GM21447 (cell line): ENCODE measurements around the gene TRAPPC5.

ENCODE experiments used
- ATAC-seq: cut with Tn5 transposase; IDR thresholded peaks from one replicate; pipeline ENCODE4 v1.9.1; 2021; ENCODE audit not compliant: unreplicated experiment

The TRAPPC5 gene

DNA sequence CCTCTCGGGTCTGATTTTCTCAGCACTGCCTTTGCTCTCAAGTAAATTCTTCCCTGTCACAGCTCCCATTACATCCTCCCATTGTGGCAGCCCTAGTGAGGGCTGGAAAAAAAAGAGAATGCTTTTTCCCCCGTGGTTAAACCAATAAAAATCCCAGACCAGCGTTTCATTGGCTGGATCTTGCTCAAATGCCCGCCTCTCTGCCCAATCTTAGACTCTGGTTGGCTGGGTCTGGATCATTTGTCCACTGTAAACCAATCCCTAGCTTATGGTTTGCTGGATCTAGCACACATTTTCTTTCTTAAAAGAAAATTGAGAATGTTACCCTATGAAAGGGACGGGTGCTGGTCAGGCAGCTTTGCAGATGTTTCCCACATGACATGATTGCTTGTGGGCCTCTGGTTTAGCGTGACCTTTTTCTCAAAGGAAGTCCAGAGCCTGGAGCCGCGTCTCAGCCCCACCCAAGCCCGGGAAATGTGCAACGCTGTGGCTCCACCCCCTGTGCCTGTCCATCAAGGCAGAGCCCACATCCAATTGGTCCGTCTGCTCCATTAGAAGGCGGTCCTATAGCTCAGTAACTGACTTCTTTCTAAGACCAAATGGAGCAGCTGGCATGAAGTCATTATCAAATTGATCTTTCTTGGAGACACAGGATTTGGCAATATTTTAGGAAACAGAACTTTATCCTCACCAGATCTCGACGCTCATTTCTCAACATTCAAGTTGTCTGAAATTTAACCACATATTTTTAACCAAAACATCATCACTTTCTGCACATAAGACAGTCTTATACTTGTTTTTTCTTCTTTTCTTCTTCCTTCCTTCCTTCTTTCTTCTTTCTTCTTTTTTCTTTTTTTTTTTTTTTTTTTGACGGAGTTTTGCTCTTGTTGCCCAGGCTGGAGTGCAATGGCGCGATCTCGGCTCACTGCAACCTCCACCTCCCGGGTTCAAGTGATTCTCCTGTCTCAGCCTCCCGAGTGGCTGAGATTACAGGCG, 6.3 kb upstream of the TRAPPC5 start:
- ATAC-seq = no peak

DNA sequence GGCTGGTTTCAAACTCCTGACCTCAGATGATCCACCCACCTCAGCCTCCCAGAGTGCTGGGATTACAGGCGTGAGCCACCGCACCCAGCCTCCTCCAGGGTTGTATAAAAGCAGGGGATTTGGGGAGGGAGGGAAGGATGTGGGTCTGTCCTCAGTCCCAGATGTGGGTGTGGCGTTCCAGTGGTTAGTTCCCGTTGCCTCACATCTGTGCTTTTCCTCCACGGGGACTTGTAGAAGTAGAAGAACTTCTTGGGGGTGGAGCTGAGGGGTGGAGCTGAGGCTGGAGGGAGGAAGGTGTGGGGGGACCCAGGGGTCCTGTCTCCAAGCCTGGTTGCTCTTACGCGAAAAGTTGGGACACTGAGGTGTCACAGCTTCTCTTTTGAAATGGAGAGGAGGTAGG, 4.3 kb upstream of the TRAPPC5 start:
- no peak for ATAC-seq

DNA sequence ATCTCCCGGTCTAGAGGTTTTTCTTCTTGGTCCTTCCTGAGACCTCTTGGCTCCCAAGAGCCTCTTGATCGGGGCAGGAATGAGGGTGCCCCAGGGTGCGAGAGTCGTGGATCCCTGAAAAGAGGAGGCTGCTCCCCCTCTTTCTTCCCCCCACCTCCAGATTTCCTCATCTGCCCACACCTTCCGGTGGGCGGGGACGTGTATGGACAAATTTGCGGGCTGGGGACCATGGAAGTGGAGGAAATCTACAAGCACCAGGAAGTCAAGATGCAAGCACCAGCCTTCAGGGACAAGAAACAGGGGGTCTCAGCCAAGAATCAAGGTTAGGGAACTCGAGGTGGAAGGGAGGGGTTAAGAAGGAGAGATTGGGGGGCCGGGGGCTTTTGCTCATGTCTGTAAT, 3.8 kb upstream of the TRAPPC5 start, which contains the start of gene MCEMP1:
MCEMP1 (plus strand) TSS at position 237 of the 400 bp plus-strand sequence; CDS start at position 268, 31 bp downstream.
- no peak for ATAC-seq

DNA sequence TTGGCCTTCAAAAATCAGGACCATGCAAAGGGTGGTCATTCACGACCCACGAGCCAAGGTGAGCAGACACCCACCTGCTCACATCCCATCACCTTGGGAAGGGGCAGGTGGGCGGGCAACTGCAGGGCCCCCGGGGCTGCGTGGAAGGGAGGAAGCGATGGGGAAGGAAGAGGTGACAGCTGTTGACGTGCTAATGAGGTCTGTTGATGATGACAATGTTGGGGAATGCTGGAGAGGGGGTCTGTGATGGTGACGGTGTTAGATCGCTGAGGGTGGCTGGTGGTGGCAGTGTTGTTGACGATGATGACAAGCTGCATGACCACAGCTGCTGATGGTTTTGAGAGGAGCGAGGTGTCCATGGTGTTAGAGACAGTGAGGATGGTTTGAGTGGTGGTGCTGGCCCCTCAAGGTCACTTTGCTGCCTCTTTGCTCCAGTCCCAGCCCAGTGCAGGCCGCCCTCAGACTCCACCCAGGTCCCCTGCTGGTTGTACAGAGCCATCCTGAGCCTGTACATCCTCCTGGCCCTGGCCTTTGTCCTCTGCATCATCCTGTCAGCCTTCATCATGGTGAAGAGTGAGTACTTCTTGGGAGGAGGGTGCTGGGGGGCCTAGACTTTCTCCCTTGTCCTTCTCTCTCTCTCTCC, 2.8 kb upstream of the TRAPPC5 start:
- no peak for ATAC-seq

DNA sequence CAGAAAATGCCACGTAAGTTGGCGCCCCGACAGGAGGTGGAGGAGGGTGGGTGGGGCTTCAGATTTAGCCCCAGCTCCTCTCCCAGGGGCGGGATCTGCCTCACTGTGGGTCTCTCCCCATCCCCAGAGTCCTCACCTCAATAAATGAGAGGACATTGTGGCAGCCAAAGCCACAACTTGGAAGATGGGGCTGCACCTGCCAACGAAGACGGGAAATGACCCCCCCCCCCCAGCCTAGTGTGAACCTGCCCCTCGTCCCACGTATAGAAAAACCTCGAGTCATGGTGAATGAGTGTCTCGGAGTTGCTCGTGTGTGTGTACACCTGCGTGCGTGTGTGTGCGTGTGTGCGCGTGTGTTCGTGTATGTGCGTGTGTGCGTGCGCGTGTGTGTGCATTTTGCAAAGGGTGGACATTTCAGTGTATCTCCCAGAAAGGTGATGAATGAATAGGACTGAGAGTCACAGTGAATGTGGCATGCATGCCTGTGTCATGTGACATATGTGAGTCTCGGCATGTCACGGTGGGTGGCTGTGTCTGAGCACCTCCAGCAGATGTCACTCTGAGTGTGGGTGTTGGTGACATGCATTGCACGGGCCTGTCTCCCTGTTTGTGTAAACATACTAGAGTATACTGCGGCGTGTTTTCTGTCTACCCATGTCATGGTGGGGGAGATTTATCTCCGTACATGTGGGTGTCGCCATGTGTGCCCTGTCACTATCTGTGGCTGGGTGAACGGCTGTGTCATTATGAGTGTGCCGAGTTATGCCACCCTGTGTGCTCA, 1.5 kb upstream of the TRAPPC5 start:
- no peak for ATAC-seq

DNA sequence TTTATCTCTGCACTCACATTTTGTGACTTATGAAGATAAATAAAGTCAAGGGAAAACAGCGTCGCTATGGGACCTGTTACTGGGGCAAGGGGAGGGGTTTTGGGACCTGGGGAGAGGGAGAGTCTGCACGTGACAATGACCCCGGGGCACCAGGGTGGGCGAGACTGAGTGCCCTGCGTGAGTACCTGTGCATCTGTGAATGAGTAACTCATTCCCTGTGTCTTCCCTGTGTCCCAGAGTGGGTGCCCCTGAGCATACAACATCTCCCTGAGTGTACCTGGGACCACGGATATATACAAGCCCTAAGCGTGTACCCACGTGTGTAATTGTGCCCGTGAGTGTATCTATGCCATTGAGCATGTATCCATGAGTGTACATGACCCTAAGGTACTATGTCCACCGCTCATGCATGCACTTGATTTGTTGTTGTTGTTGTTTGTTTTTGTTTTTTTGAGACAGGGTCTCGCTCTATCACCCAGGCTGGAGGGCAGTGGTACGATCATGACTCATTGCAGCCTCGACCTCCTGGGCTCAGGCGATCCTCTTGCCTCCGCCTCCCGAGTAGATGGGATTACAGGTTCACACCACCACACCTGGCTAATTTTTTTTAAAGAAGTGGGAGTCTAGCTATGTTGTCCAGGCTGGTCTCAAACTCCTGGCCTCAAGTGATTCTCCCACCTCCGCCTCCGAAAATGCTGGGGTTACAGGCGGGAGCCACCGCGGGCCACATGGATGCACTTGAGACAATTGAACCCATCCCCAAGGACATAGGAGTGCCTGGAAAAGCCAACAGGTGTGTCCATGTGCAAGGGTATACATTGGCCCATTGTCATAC, 645 bp upstream of the TRAPPC5 start:
- no peak for ATAC-seq

DNA sequence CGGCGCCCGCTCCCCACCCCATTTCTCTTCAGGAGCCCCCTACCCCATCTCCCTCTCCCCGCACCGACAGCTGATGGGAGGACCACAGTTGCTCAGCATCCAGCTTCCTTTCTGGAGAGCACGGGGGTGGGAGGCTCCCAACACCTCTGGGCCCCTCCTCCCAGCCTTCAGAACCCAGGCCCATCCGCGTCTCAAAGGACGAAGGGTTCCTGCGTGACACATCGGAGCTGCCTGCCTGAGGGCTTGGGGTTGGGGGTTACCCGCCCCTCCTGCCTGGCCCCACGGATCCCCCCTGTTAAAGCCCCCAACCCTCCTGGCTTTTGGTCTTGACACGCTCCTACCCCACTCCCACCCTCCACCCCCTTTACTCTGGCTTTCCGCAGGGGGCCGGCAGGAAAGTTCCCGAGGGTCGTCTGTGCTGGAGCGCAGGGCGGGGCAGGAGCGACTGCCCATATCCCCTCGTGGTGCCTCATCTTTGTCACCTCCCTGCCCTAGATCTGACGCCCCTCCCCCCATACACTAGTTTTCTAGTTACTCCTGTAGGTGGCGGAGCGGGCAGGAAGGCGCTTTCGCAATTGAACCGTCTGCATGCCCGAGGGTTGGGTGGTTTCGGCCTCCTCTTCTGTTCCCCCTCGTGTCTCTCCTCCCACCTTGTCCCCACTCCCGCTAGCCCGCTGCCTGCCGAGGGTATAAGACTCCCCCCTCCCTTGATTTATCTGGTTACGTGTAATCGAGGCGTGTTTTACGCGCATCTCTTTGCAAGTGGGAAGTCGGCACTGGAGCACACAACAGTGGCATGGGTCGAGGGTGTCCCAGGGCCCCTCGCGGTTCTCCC, 924 bp downstream of the TRAPPC5 start:
- no peak for ATAC-seq

DNA sequence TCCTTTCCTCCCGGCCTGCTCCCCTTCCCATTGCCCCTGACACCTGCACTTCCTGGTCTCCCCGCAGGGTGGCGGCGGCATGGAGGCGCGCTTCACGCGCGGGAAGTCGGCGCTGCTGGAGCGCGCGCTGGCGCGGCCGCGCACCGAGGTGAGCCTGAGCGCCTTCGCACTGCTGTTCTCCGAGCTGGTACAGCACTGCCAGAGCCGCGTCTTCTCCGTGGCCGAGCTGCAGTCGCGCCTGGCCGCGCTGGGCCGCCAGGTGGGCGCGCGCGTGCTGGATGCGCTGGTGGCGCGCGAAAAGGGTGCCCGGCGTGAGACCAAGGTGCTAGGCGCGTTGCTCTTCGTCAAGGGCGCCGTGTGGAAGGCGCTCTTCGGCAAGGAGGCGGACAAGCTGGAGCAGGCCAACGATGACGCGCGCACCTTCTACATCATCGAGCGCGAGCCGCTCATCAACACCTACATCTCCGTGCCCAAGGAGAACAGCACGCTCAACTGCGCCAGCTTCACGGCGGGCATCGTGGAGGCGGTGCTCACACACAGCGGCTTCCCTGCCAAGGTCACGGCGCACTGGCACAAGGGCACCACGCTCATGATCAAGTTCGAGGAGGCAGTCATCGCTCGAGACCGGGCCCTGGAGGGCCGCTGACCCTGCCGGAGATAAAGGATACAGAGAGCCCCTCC, 1.7 kb downstream of the TRAPPC5 start:
- ATAC-seq = no peak

DNA sequence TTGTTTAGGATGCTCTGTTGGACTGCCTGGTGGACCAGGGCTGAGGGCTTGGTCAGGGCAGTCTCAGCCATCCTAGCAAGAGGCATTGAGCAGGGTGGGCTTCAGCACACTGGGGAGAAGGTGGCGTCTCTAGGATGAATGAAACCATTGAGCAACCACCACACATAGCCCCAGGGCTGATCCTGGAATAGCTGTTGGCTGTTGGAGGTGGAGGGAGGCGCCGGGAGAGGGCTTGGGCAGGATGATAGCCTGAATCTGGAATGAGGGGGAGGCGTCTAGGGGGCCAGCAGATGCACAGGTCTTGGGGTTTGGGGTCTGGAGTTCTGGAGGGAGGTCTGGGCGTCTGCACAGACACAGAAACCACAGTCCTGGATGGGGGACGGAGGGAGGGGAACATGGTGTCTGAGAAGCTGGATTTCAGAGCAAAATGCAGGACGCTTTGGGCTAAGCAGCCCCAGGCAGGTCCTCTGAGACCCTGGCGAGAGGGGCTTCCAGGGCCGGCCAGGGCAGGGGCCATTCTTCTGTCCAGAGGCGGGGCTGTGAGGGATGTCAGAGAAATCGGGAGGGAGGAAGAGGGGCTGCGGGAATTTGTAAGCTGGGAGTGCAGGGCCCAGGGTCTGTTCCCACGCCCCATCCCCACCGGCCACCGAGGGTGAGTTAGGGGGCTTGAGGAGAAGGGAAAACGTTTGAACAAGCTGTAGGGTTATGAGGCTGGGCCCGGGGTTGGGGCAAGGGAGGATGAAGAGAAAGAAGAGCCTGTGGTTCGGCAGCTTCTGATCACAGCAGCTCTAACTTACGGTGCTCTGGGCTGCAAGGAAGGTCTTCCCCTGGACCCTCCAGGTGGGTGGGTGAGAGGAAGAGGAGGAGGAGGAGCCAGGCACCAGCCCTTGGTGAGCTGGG, 5.2 kb downstream of the TRAPPC5 start:
- ATAC-seq = no peak

DNA sequence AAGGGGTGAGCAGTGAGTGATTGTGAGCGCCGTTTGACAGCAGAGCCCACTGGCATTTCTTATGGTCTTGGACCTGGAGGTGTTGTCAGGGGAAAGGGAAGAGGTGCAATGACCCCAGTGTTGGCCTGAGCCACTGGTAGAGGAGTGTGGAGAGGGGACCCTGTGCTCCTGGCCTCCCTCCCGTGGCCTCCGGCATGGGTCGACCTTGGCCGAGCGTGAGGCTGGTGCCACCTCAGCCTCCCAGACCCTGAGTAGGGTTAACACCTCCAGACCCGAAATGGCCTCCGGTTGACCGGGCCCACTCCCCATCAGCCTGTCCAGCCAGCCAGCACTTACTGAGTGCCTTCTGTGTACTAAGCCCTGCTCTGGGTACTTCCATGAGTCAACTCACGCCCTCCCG, 6.5 kb downstream of the TRAPPC5 start:
- no peak for ATAC-seq

DNA sequence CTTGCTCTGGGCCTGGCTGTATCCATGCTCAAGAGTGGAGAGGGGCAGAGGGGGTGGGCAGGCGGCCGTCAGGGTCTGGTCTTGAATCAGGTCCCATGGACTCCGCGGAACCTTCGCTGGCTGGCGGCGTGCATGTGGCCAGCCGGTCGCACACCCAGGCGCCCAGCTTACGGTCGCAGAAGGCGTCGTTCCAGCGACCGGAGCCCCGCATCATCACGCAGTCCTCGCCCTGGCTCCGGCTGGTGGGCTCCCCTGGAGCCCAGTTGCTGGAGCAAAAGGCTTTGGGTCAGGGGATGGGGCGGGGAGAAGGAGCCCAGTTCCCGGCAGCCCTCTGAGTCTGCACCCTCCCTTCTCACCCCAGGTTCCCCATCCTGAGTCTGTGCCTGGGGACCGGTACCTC, 8.5 kb downstream of the TRAPPC5 start:
- ATAC-seq = no peak

DNA sequence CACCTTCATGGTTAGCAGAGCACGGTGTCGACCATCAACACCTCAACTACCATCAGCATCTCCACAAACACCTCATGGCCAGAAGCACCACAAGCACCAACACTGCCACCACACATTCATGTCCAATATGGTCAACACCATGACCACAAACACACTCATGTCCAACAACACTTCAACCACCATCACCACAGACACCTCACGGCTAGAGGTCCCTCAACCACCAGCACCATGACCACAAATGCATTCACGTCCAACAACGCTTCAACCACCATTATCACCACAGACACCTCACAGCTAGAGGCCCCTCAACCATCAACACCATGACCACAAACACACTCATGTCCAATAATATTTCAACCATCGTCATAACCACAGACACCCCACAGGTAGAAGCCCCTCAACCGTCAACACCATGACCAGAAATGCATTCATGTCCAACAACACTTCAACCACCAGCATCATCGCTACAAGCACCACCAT, 10.2 kb downstream of the TRAPPC5 start:
- no peak for ATAC-seq

DNA sequence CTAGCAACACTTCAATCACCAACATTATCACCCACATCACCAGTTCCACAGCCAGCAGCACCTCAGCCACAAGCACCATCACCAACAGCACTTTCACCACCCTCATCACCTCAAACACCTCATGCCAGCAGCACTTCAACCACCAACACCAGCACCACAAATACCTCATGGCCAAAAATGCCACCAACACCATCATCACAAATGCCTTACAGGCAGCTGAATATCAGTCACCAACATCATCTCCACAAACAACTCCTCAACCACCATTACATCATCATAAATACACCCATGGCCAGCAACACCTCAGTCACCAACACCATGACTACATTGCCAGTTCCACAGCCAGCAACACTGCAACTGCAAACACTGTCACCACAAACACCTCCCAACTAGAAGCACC, 10.9 kb downstream of the TRAPPC5 start:
- no peak for ATAC-seq

DNA sequence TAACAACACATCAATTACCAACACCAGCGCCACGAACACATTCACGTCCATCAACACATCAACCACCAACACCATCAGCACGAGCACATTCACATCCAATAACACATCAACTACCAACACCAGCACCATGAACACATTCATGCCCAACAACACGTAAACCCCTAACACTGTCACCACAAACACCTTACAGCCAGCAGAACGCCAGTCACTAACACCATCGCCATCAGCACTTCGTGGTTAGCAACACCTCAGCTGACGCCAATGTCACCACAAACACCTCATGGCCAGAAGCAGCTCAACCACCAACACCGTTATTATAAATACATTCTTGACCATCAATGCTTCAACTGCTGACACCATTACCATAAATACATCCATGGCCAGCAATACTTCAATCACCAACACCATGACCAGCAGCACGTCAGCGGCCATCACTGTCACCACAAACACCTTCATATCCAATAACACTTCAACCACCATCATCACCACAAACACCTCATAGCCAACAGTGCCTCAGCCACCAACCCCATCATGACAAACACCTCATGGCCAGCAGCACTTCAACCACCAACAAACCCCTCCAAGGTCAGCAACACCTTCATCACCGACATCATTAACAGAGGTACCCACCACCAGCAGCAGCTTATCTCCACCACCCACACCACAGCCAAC, 11.9 kb downstream of the TRAPPC5 start:
- ATAC-seq = no peak

DNA sequence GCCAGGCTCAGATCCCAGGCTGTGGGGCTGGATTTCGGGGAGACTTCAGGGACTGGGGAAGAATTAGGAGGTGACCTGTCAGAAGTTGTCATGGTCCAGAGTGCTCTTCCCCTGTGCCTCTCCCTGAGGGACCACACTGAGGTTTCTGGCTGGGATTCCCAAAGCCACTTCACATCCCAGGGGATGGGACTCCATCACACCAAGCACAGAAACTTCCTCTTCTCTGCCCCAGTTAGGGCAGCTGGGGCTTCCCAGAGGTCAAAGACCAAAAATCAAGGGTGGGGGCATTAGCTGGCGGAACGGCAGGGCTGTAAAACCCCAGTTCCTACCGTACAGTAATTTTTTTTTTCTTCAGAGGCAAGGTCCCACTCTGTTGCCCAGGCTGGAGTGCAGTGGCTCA, 13.9 kb downstream of the TRAPPC5 start:
- no peak for ATAC-seq

DNA sequence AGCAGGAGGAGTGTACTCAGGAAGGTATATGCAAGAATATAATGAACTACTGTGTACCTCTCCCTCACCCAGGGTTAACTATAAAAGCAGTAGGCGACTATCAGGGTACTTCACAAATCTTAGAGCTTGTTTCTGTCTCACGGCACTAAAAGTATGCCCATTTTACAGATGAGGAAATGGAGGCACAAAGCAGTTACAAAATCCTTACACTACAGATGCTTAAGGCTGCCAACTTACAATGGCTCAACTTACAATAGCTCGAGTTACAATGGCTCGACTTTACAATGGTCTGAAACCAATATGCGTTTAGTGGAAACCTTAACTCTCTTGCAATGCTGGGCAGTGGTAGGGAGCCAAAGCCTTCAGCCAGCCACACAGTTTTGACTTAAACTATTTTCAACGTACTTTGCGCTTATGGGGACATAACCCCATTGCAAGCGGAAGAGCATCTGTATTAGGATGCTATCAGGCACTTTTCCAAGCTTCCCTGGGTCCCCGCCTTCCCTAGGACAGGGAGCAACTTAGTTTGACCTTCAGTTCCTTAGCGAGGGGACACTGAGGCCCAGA, 17.2 kb downstream of the TRAPPC5 start:
- ATAC-seq = no peak

DNA sequence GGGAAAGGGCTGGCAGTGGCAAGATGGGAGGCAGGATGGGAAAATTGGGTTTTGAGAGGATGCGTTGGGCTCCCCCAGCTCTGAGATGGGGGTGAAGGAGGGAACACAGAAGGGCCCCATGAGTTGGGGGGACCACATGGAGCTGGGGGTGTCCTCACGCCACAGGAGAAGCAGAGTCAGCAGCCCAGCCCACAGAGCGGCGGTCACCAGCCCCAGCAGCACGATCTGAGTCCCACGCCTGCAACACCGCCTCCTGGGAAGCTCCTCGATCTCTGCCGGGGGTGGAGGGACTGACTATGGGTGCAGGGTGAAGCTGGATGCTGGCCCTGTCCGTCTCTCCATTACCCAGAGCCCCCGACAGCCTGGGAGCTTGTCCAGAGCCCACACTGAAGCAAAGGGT, 17.9 kb downstream of the TRAPPC5 start:
- no peak for ATAC-seq
